Colonic mucosa (tissue), 4 donors: ENCODE data around the gene MPRIP. TPM values are rescaled to one million over a fixed set of nuclear protein-coding genes. Genes with fewer than 3 reads are reported as not detected.

Source experiments
- DNase-seq: peaks from one replicate; pipeline ENCODE4 v3.0.0-alpha.2; 2020
- H3K27ac ChIP-seq: fragments of 200-600 bp; one replicate; pipeline ENCODE4 v1.8.0; 2021
- H3K27me3 ChIP-seq: fragments of 200-600 bp; one replicate; pipeline ENCODE4 v1.8.0; 2021
- H3K36me3 ChIP-seq: fragments of 200-600 bp; one replicate; pipeline ENCODE4 v1.8.0; 2021
- H3K4me1 ChIP-seq: fragments of 200-600 bp; one replicate; pipeline ENCODE4 v1.8.0; 2021; ENCODE audit warnings: mild to moderate bottlenecking
- H3K4me3 ChIP-seq: fragments of 200-600 bp; one replicate; pipeline ENCODE4 v1.8.0; 2021
- H3K9ac ChIP-seq, 2 donors: one replicate each; pipeline ENCODE4 v1.7.0; 2013; ENCODE audit warnings: control low read depth in 2 of 2, low read depth in 2 of 2, low read length in 2 of 2
- H3K9me3 ChIP-seq: fragments of 200-600 bp; one replicate; pipeline ENCODE4 v1.8.0; 2021
- CTCF ChIP-seq: fragments of 200-600 bp; IDR thresholded peaks from one replicate; pipeline ENCODE4 v1.8.0; 2022; ENCODE audit warnings: antibody characterized with exemption, mild to moderate bottlenecking
- intact Hi-C: fragments of 100-400 bp; cut with DNase I; formaldehyde crosslinking; loops from one replicate; pipeline ENCODE4 v1.14.1; 2022
- total RNA-seq, 2 donors: library from RNA; stranded (reverse); fragmentation: NEBNext Ultra II Directional in 1 of 2; extraction: Animal tissue kit (Norgen Biotek cat#: 25700) in 1 of 2; gene quantifications; one replicate each; pipeline ENCODE4 v1.2.1, GENCODE V29; 2021
- donor health status: healthy.
- donor health status: DM: no; HTN: no; CAD: no.
- donor health status: DM: no; HTN: no; CAD: no.

The MPRIP gene
- total RNA-seq, 2 donors from 2014 or later: 146 to 211 TPM

DNA sequence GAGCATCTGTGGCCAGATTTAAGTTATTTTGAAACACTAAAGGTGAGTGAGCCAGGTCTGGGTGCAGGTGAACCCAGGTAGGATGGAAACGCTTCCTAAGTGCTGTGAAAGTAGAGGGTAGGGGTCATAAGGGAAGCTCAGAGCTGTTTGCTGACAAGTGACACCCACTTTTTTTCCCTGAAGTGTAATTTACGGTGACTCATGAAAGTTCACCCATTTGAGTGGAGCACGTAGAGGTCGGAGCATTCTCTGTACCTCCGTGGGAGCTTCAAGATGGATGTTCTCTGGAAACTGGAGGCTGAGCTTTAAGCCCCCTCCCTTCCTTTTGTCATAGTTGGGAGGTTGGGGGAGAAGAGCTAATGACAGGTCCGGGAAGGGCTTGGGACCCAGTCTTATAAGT lies 44.3 kb downstream of the MPRIP start:
- Histone ChIP-seq H3K27me3 (no peaks in the 10 kb centered on the region), H3K4me3 (no peak overlapping the region), H3K27ac (no peak overlapping the region), H3K9ac (no peak overlapping the region), H3K9me3 (no peaks in the 10 kb centered on the region), H3K4me1 (peaks cover 4% of the 10 kb centered on the region), H3K36me3 (no peaks in the 10 kb centered on the region)
- DNase-seq: no peak
- intact Hi-C loops: no loop called here
- no peak for TF ChIP-seq CTCF

- H3K4me1 ChIP-seq: peaks cover 4% of the 10 kb centered on the region
- no peak for TF ChIP-seq CTCF
- intact Hi-C loops: no loop called here
- H3K27me3 ChIP-seq: no peaks in the 10 kb centered on the region
- H3K9ac ChIP-seq: no peak overlapping the region
- H3K27ac ChIP-seq: no peak overlapping the region
- no peaks in the 10 kb centered on the region for H3K36me3 ChIP-seq
- H3K9me3 ChIP-seq: no peaks in the 10 kb centered on the region
- no peak for DNase-seq
- no peak overlapping the region for H3K4me3 ChIP-seq
These were observed 45.3 kb downstream of the MPRIP start for GRCh38 chr17:17087424-17088015.

- no peak for TF ChIP-seq CTCF
- H3K9ac ChIP-seq: no peak overlapping the region
- no peaks in the 10 kb centered on the region for H3K36me3 ChIP-seq
- intact Hi-C loops: no loop called here
- no peaks in the 10 kb centered on the region for H3K9me3 ChIP-seq
- H3K27me3 ChIP-seq: no peaks in the 10 kb centered on the region
- no peak for DNase-seq
- peaks cover 4% of the 10 kb centered on the region for H3K4me1 ChIP-seq
- no peak overlapping the region for H3K27ac ChIP-seq
- H3K4me3 ChIP-seq: no peak overlapping the region
These were observed 45.8 kb downstream of the MPRIP start for GRCh38 chr17:17088086-17088485.

DNA sequence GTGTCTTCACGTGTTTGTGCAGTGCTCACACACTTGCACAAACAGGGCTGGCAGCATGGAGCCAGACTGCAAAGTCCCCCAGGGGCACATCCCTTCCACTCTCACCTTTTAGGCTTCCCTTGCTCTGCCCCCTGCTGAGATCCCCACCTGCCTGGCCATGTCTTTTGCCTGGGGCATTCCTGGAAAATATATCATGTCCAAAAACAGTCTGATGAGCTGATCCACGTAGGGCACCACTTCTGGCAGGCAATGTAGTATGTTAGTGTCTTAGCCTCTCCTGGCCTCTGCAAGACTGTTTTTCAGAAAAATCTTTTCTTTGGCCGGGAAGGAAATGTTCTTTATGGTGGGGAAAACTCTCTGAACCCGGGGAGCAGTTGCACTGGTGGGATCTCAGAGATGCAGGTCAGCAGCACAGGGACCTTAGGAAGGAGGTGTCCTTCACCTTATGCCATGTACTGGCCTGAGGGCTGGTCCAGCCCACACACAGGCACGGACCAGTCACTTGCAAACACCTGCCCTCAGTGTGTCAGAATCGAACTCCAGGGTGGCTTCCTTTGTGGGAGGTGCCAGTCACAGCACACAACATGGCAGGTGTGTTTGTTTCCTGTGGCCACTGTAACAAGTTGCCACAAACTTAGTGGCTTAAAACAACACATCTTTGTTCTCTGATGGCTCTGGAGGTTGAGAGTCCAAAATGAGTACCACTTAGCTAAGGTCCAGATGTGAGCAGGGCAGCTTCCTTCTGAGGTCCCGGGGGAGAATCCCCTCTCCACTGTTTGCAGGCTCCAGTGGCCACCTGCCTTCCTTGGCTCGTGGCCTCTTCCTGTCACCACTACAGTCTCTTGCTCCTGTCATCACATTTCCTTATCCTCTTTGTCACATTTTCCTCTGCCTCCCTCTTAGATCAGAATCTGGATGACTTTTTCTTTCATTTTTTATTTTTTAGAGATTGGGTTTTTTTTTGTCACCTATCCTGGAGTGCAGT lies 46.6 kb downstream of the MPRIP start:
- TF ChIP-seq CTCF: no peak
- Histone ChIP-seq H3K4me1 (peaks cover 4% of the 10 kb centered on the region), H3K9ac (no peak overlapping the region), H3K27ac (no peak overlapping the region), H3K27me3 (no peaks in the 10 kb centered on the region), H3K36me3 (no peaks in the 10 kb centered on the region), H3K9me3 (no peaks in the 10 kb centered on the region), H3K4me3 (no peak overlapping the region)
- intact Hi-C loops: no loop called here
- DNase-seq: no peak

GRCh38 chr17:17089796-17090641 lies 47.8 kb downstream of the MPRIP start:
- TF ChIP-seq CTCF: no peak
- Histone ChIP-seq H3K27ac (no peak overlapping the region), H3K36me3 (no peaks in the 10 kb centered on the region), H3K4me3 (no peak overlapping the region), H3K9me3 (no peaks in the 10 kb centered on the region), H3K9ac (peak overlapping the region in 1 of 2 donors; percentile 9), H3K27me3 (no peaks in the 10 kb centered on the region), H3K4me1 (peaks cover 4% of the 10 kb centered on the region)
- intact Hi-C loops: no loop called here
- no peak for DNase-seq
